HG03469 (cell line): ENCODE data around the gene TRANK1.
"Not testable (repeated sequence)": the region's sequence is repeated elsewhere in the genome, so short reads cannot be mapped to it uniquely, and the experiment has no call there.

Experiments used
- ATAC-seq: cut with Tn5 transposase; IDR thresholded peaks from one replicate; pipeline ENCODE4 v1.9.1; 2021; ENCODE audit warnings: mild to moderate bottlenecking, moderate library complexity, moderate number of reproducible peaks; ENCODE audit not compliant: unreplicated experiment

The TRANK1 gene

DNA sequence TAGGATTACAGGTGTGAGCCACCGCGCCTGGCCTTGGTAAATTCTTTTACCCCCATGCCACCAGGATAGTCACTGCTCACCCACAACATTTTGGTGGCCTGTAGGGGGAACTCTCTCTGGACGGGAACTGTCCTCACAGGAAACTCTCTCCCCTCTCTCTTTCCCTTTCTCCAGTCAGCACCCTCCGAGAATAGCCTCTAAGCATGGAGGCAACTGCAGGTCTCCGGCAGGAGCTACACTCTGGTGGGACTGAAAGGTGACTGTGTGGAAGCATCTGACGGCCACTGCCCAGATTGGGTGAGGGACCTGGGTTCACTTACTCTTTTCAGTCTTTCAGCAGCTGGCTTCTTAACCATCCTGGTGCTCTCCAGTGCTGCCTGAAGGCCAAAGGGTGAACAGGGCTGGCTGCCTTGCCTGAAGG lies 21.3 kb downstream of the TRANK1 start:
- no peak for ATAC-seq

DNA sequence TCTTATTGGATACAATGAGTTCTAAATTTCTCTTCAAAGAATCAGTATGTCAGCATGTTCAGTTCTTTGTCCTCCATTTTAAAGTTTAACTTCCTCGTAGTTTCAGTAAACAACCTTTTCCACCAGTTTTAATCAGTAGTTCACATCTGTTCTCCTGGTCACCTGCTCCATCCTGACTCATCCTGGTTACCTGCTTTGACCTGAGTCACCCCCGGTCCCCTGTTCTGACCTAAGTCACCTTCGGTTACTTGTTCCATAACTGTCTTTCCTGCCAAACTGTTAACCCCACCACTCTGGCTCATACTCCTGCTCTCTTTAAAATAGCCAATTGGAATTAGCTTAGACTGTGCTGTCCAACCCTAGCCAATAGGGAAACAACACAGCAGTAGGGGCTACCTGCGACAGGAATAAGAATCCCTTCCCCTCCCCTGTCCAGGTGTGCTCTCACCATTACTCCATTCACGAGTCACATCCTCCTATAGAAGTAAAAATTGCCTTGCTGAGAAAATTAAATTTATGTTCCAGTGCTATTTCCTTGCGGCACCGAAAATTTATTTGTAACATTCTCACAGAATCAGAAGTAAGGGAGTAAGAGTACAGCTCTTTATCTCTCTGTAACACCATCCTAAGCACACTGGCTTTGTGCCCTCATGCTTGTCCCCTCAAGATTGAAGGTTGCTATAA lies 23.8 kb downstream of the TRANK1 start:
- ATAC-seq: no peak

DNA sequence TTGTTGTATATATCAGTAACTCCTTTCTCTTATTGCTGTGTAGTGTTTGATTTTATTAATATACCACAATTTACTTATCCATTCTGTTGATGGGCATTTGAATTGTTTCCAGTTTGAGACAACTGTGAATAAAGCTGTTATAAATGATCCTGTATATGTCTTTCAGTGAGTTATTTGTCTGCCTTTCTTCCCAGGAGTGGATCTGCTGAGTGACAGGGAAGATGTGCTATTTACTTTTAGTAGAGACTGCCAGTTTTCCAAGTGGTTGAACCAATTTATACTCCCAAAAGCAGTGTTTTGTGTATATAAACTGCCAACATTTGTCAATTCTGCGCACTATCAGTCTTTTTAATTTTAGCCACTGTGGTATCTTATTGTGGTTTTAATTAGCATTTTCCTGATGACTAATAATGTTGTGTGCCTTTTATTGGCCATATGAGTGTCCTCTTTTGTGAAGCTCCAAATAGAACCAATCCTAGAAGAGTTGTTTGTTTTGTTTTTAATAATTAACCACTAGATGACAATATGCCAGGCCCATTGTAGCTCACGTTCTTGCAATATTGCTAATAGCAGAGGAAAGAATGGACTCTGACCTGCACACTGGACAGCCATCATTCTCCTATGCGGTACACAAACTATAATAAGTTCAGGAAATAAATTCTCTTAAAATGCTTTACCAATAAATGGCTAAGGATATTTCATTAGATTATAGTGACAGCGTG lies 25.3 kb downstream of the TRANK1 start:
- no peak for ATAC-seq

DNA sequence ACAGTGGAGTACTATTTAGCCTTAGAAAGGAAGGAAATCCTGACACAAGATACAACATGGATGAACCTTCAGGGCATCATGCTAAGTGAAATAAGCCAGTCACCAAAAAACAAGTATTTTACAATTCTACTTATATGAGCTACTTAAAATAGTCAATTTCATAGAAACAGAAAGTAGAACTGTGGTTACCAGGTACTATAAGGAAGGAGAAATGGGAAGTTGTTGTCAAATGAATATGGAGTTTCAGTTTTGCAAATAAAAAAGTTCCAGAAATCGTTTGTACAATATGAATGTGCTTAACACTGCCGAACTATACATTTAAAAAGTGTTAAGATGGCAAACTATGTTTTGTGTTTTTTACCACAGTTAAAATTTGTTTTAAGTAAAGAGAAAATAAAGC lies 26.8 kb downstream of the TRANK1 start:
- peak; percentile 87 for ATAC-seq

DNA sequence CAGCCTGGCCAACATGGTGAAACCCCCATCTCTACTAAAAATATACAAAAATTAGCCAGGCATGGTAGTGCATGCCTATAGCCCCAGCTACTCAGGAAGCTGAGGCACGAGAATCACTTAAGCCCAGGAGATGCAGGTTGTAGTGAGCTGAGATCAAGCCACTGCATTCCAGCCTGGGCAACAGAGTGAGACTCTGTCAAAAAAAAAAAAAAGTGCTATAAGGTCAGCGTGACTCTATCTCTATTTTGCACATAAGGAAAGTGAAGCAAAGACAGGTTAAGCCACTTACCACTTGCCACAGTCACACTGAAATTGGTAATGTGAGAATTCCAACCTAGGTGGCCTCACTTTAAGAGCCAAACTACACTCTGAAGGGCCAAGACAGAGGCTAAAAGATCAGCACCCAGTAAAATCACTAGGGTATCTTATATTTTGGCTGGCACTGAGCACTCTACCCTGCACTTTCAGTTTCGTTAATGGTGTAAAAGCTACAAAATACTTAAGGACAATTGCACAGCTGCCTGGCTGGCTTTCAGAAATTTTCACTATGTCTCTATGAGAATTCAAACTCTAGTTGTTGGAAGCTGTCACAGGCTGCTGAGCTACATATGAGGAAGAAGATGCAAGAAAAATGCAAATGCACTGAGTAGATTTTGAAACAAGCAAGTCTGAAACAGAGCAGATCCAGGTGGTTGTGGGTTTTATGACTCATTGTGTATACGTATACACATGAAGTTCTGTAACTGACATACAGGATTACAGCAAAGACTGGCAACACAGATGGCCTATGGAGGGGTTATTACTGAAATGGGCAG lies 32.7 kb downstream of the TRANK1 start:
- ATAC-seq: peak; percentile 96

DNA sequence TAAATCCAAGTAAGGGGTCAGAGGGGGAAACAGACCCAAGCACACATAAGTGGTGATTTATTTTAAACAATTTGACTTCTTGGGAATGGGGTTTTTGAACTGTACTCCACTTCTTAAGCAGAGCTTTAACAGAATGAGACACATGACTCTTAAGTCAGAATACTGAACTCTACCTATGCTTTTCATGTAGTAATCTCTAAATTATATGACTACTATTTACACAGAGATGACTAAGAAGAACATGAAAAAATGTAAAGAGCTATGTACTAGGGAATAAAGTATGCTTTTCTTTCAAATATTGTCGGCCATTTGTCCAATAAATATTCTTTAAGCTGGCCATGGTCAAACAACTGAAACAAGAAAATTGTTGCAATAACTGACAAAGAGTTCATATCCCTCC lies 35.2 kb downstream of the TRANK1 start:
- ATAC-seq: no peak

DNA sequence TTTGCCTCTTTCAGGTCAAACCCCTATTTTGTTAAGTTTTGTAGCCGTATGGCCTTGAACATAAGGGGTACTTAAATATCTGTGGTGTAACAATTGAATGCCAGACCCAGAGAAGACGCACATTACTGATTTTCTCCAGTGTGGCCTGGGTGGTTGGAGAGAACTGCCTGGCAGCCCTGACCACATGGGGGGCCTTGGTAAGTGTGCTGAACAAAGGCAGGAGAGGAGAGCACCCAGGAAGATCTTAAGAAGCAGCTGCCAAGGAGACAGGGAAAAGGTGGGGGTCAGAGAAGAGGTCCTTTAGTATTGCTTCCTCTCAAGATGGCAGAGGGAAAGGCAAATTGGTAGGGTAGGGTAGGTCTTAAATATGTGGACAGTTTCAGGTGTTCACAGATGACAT lies 35.7 kb downstream of the TRANK1 start:
- ATAC-seq: no peak

DNA sequence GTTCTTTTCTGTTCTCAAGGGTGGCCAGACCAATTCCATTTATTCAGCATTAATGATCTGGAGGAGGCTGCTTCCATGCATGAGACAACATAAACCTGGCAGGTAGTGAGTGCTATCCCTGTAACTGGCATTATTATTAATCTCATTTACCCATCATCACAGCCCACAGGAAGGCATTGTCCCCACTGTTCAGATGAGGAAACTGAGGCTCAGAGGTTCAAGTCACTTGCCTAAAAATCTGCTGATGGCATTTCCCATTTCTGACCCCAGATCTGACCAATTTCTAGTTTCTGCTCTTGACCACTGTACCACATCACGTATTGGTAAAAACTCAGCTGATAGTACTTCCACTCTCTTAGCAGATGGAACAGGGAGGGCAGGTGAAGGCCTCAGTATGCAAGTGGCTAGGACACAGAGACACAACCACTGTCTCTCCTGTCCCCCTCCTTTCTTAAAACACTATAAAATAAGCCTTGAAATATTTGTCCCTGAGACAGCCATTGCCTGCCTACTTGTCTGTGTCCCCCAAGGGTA lies 36.1 kb downstream of the TRANK1 start:
- no peak for ATAC-seq

DNA sequence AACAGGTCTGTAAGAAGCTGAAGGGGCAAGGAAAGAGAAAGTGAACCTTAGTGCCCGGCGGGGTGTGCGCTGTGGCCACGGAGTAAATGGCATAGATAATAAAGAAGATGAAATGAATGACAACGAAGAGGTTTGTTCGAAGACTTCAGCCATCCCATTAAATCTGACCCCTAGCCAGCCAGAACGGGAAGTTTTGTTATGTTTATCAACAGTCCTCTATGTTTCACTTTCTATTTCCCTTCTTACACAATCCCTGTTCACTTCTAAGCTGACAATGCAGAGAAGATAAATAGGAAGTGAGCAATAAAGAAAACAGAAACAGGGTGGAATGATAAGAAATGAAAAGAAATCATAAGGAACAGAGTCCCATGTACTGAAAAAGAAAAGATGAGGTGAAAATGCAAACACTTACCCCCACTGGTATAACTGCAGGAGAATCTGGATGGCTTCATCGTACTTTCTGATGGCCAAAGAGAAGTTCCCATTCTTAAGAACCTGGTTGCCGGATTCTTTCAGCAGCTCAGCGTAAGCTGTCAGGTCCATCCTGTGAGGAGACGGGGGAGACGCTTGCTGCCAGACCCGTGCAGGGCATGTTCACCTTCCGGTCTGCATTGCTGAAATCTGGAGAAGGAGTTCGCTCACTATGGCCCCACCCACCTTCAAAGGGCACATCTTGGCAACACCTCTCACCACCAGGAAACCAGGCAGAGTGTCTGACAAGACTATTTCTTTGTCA lies 36.8 kb downstream of the TRANK1 start:
- ATAC-seq: no peak

DNA sequence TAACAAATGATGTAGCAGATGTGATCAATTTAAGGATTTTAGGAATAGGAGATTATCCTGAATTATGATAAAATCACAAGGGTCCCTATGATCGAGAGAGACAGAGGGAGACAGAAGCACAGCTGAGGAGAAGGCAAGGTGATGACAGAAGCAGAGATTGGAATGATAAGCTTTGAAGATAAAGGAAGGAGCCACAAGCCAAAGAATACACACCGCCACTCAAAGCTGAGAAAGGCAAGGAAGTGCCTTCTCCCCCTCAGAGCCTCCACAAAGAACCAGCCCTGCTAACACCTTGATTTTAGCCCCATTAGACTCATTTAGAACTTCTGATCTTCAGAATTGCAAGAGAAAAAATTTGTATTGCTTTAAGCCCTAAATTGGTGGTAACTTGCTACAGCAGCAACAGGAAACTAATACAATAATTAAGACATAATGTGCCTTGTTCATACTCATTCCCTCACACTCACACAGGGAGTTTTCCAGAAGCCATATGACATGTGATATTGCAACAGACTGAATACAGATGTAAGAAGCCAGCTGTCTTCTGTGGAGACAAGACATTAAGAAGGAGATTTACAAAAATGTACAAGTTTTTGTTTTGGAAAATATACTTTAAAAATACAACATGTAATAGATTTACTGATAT lies 38.2 kb downstream of the TRANK1 start:
- no peak for ATAC-seq

DNA sequence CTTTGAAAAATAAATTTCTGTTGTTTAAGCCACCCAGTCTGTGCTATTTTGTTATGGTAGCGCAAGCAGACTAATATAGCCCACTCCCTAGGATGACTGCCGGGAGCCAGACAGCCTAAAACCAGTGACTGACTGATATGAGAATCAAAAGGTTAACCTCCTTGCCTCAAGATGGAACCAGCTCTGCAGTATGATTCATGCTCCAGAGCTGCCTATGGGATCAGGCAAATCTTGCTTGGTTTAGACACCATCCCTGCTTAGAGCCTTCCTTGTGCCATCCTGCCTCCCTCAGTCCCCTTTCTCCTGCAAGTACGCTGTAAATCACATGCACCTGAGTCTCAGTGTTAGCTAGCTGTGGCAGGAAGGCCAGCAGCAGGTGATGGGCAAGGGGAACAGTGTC lies 39.3 kb downstream of the TRANK1 start:
- no peak for ATAC-seq

DNA sequence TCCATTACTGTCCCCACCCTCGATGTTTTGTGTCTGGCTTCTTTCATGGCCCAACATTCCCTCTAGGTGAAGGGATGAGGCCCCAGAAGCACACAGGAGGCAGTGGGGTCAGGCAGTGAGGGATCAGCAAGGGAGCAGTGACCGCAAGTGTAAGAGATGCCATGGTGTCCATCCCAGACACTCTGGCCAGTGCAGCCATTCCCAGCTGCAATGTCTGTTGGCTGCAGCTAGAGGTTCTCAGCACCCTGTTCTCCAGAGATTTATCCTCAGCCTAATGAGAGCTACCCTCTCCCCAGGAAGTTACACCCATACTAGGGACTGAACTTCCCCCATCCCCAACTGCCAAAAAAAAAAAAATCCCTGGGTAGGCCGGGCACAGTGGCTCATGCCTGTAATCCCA lies 40.2 kb downstream of the TRANK1 start:
- ATAC-seq: no peak

DNA sequence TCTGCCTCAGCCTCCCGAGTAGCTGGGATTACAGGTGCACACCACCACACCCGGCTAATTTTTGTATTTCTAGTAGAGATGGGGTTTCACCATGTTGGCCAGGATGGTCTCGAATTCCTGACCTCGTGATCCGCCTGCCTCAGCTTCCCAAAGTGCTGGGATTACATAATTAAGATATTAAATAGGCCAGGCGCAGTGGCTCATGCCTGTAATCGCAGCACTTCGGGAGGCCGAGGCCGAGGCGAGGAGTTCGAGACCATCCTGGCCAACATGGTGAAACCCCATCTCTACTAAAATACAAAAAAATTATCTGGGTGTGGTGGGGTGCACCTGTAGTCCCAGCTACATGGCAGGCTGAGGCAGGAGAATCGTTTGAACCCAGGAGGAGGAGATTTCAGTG lies 40.8 kb downstream of the TRANK1 start:
- not testable (repeated sequence) for ATAC-seq

DNA sequence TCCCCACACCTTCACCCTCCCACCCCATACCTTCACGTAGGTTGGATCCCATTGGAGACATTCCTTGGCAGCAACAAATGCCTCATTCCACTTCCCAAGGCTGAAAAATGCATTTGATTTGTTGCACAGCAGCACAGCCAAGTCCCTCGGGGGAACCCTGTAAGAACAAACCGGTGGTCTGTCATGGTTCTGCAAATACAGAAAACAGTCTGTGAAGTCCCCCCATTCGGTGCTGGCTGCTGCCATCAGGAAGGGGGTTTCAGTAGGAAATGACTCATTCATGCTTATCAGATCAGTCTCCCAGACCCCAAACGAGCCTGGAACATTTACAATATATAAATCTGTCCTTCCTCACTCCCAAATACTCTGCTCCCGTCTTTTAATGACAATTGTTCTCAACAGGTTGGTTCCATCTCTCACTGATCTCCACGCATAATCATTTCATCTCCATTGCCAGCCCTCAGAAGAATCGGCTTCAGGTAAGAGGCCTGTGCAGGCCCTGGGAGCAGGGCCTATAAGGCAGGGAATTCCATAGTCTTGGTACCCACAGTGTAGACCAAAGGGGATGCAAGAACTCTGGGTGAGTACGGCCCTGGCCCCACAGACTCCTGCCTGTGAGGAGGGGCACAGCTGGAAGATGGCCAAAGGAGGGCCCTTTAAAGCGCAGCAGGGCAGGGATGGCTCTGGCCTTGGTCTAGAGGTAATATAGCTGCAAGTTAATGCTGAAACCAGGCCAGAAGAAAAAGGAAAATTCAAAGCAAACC lies 41.6 kb downstream of the TRANK1 start:
- no peak for ATAC-seq

DNA sequence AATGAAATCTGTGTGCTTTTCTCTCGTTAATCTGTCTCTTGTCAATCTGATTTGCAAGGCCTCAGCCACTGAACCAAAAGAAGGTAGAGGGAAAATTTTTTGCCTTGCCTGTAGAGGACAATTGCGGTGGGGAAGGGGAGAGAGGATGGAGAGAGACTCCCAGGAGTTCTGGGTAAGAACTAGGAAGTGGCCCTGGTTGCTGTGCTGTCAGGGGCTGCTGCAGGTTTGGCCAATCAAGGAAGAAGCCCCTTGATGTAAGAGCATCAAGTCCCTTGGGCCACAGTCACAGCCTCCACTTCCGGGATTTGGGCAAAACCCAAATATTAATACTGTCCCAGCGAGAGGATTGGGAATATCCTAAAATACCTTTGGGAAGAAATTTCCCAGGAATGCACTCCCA lies 43.3 kb downstream of the TRANK1 start:
- no peak for ATAC-seq

DNA sequence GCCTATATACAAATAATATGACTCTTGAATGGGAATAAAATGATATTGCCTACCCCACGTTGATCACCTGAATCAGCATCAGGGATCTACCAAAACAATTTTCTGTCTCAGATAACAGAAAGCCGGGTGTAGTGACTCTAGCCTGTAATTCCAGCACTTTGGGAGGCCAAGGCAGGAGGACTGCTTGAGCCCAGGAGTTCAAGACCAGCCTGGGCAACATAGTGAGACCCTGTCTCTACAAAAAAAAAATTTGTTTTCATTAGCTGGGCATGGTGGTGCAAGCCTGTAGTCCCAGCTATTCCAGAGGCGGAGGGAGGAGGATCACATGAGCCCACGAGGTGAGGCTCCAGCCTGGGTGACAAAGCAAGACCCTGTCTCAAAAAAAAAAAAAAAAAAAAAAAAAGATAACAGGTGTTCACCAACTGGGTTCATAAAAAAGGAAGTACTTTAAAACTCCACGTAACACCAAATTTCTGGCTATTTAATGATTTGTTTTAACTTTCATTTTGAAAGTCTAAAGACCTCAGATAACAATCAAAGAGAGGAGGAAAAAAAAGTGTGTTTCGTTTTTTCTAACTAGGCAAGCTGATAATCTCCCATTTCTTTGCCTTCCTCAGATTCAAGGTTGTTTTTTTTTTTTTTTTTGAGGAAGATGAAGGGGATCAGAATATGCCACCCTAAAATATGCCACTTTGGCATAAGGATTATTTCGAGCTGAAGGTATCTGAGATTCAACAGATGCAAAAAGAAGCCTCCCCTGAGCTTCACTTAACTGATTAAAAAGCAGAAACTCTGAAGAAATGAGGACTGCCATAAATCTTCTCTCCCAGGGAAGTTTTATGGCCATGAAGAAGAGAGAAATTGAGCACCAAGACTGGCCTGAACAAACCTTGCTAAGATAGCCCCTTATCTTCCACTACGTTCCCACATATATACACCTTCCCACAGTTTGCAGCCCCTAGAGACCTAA lies 44.1 kb downstream of the TRANK1 start:
- ATAC-seq: no peak

DNA sequence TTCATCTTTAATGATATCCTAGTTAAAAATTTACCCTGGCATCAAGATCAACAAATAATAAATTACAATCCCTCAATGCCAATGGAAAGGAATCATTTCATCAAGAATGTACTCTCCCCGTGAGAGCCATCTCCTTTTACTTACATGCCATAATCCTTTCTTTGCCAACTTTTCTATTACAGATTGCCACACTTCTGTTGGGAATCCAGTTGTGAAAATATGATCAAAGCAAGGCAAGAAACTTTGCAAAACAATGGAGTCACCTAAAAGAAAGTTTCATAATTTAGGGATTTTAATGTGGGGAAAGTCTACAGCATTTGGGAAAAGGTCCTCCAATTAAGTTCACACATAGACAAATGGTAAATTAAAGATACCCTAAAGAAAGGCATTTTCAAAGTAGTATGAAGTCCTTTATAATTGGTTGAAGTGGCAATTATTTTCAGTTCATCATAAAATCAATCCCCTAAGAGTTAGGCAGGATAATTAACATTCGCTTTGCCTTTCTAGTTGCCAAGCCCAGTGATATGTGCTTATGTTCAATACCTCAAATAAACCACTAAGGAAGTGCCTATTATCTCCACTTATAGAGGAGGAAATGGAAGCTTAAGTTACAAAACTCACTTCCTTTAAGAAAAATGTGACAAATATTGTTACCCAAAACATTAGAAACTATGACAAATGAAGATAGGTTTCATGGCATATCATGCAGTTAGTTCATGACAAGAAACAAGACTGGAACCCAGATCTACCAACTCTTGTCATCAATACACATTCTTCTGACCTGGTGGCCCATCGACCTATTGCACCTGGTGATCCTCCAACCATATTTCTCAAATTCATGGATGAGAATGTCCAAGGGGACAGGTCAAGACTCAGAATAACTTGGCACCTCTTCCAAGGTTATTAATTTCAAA lies 49.1 kb downstream of the TRANK1 start:
- no peak for ATAC-seq
